ENCODE results near the gene RAI14. TPM values are rescaled to one million over a fixed set of nuclear protein-coding genes. Genes with fewer than 3 reads are reported as not detected.

The RAI14 gene
- total RNA-seq, 4 donors from 2014 or later, result 45.8 to 143 (median 80.5) TPM

DNA sequence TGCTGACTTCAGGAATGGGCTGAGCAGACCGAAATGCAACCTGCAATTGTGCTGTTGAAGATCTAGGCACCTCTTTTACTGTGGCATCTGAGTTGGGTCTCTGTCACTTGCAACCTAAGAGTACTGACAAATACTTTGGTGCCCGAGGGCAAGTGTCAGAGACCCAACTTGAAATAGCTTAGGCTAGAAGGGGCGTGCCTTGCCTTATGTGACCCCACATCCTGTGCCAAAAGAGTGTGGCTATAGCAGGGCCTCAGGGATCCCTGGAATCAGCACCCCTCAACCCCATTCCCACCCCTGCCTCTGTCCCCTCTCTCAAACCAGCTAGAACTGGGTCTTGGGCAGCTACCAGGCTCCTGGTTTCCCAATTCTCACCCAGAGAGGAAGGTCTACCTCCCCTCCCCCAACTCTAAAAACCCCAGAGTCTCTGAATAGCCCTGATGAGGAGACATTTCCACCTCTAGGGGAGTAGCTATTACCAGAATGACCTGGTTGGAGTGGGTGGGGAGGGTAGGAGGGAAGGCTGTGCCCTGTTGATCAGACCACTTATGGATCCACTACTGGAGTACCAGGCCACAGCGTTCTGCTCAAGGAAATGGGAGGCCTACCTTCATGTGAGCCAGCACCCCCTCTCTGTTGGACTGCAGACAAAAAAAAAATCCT is 17.5 kb downstream of the RAI14 start:
- Histone ChIP-seq H3K27ac (peak overlapping the region; percentile 11 to 84 (median 72)), H3K4me3 (no peak overlapping the region), H3K9me3 (no peaks in the 10 kb centered on the region), H3K27me3 (no peaks in the 10 kb centered on the region), H3K4me1 (peaks cover 0 to 54% (median 7%) of the 10 kb centered on the region in 3 donors), H3K36me3 (no peaks in the 10 kb centered on the region)
- 80% methylated on average over 4 of the region's 4 CpGs for WGBS, 2 donors (ENCODE audit: low coverage in 1 of 2)
- TF ChIP-seq POLR2AphosphoS5 (IDR thresholded peaks at IDR 0.05), result no peak
- no peak for TF ChIP-seq POLR2A (IDR thresholded peaks at IDR 0.05)
- ATAC-seq, result peak; percentile 5

- Histone ChIP-seq H3K4me1 (peaks cover 0 to 54% (median 7%) of the 10 kb centered on the region in 3 donors), H3K27me3 (no peaks in the 10 kb centered on the region), H3K4me3 (no peak overlapping the region), H3K9me3 (no peaks in the 10 kb centered on the region), H3K27ac (peak overlapping the region; percentile 26 to 84 (median 72)), H3K36me3 (no peaks in the 10 kb centered on the region)
- 18 to 23% methylated on average over 3 of the region's 3 CpGs for WGBS, 2 donors (ENCODE audit: low coverage in 1 of 2)
- peak; percentile 84 for ATAC-seq
- TF ChIP-seq POLR2AphosphoS5 (IDR thresholded peaks at IDR 0.05) (peak; percentile 74), EP300 (IDR thresholded peaks at IDR 0.05) (peak; percentile 6)
- TF ChIP-seq, protein P1, sequence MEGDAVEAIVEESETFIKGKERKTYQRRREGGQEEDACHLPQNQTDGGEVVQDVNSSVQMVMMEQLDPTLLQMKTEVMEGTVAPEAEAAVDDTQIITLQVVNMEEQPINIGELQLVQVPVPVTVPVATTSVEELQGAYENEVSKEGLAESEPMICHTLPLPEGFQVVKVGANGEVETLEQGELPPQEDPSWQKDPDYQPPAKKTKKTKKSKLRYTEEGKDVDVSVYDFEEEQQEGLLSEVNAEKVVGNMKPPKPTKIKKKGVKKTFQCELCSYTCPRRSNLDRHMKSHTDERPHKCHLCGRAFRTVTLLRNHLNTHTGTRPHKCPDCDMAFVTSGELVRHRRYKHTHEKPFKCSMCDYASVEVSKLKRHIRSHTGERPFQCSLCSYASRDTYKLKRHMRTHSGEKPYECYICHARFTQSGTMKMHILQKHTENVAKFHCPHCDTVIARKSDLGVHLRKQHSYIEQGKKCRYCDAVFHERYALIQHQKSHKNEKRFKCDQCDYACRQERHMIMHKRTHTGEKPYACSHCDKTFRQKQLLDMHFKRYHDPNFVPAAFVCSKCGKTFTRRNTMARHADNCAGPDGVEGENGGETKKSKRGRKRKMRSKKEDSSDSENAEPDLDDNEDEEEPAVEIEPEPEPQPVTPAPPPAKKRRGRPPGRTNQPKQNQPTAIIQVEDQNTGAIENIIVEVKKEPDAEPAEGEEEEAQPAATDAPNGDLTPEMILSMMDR (IDR thresholded peaks at IDR 0.05), result no peak
These were observed 18.1 kb downstream of the RAI14 start for GRCh38 chr5:34674187-34674586.

DNA sequence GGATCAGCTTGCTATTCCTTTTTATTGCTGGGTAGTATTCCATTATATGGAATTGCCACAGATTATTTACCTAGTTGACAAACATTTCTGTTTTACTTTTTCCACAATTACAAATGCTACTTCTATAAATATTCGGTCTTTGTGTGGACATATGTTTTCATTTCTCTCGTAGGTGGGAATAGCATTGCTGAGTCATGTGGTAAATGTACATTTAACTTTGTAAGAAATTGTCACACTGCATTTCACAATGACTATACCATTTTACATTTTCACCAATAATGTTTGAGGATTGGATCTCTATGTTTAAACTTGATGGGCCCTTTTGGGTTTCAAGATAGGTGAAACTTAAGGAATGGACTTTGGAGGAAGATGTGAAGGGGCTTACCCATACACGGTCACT is 19.7 kb downstream of the RAI14 start:
- Histone ChIP-seq H3K9me3 (no peaks in the 10 kb centered on the region), H3K27me3 (no peaks in the 10 kb centered on the region), H3K27ac (peak overlapping the region in 2 of 4 donors; percentile 6 to 84), H3K36me3 (no peaks in the 10 kb centered on the region), H3K4me3 (no peak overlapping the region), H3K4me1 (peaks cover 0 to 37% (median 7%) of the 10 kb centered on the region in 3 donors)
- 85 to 87% methylated on average over 3 of the region's 3 CpGs for WGBS, 2 donors (ENCODE audit: low coverage in 1 of 2)
- no peak for ATAC-seq
- TF ChIP-seq POLR2A (IDR thresholded peaks at IDR 0.05) (no peak), POLR2AphosphoS5 (IDR thresholded peaks at IDR 0.05) (no peak), EP300 (IDR thresholded peaks at IDR 0.05) (no peak)
- TF ChIP-seq, protein P1 (IDR thresholded peaks at IDR 0.05), result no peak

- 42 to 44% methylated on average over 4 of the region's 4 CpGs for WGBS, 2 donors (ENCODE audit: low coverage in 1 of 2)
- H3K4me1 ChIP-seq, result peaks cover 0 to 37% (median 7%) of the 10 kb centered on the region in 3 donors
- no peaks in the 10 kb centered on the region for H3K9me3 ChIP-seq
- H3K4me3 ChIP-seq, result no peak overlapping the region
- H3K27ac ChIP-seq, result peak overlapping the region in 2 of 4 donors; percentile 6 to 84
- no peak for ATAC-seq
- H3K27me3 ChIP-seq, result no peaks in the 10 kb centered on the region
- TF ChIP-seq, protein P1 (IDR thresholded peaks at IDR 0.05), result no peak
- no peak for TF ChIP-seq EP300 (IDR thresholded peaks at IDR 0.05)
- no peak for TF ChIP-seq POLR2AphosphoS5 (IDR thresholded peaks at IDR 0.05)
- no peak for TF ChIP-seq POLR2A (IDR thresholded peaks at IDR 0.05)
- H3K36me3 ChIP-seq, result no peaks in the 10 kb centered on the region
These were observed 20.3 kb downstream of the RAI14 start for GRCh38 chr5:34676416-34676815.

DNA sequence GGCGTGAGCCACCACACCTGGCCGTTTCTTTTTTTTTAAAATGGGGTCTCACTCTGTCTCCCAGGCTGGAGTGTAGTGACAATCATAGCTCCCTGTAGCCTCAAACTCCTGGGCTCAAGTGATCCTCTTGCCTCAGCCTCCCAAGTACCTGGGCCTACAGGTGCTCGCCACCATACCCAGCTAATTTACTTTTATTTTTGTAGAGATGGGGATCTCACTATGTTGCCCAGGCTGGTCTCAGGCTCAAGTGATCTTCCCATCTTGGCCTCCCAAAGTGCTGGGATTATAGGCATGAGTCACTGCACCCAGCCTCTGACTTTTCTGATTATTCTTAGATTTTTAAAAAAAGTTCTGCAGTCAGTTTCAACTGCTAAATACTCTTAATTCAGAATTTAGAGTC is 21.3 kb downstream of the RAI14 start:
- no peak for ATAC-seq
- TF ChIP-seq EP300 (IDR thresholded peaks at IDR 0.05), result no peak
- TF ChIP-seq POLR2AphosphoS5 (IDR thresholded peaks at IDR 0.05), result no peak
- TF ChIP-seq POLR2A (IDR thresholded peaks at IDR 0.05), result no peak
- TF ChIP-seq, protein P1 (IDR thresholded peaks at IDR 0.05), result no peak
- H3K9me3 ChIP-seq, result no peaks in the 10 kb centered on the region
- H3K36me3 ChIP-seq, result no peaks in the 10 kb centered on the region
- H3K27ac ChIP-seq, result peak overlapping the region in 1 of 4 donors; percentile 20
- H3K4me3 ChIP-seq, result no peak overlapping the region
- no peaks in the 10 kb centered on the region for H3K27me3 ChIP-seq
- peaks cover 0 to 34% (median 7%) of the 10 kb centered on the region in 3 donors for H3K4me1 ChIP-seq
- 60 to 95% methylated on average over 1 to 3 of the region's 3 CpGs for WGBS, 2 donors (ENCODE audit: low coverage in 1 of 2)
